HG03025 (cell line): ENCODE results near the gene CDH19.
A peak's percentile ranks its signal among the peaks of the same experiment; 100 is the strongest.

Experiments
- ATAC-seq: cut with Tn5 transposase; IDR thresholded peaks from one replicate; pipeline ENCODE4 v1.9.1; 2021; ENCODE audit warnings: mild to moderate bottlenecking, moderate library complexity; ENCODE audit not compliant: unreplicated experiment, low FRiP score

The CDH19 gene

GRCh38 chr18:66571845-66572244 is 32.0 kb downstream of the CDH19 start:
- no peak for ATAC-seq

GRCh38 chr18:66566616-66567015 is 37.3 kb downstream of the CDH19 start:
- ATAC-seq = no peak

GRCh38 chr18:66564236-66564635 is 39.7 kb downstream of the CDH19 start:
- no peak for ATAC-seq

DNA sequence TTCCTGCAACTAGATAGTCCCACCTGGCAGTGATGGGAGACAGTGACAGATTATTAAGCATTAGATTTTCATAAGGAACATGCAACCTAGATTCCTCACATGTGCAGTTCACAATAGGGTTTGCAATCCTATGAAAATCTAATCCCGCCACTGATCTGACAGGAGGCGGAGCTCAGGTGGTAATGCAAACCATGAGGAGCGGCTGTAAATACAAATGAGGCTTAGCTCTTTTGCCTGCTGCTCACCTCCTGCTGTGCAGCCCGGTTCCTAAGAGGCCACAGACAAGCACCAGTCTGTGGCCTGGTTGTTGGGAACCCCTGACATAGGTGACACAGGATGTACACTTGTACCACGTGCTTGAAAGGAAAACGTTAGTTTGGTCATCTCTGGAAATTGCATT is 41.6 kb downstream of the CDH19 start:
- no peak for ATAC-seq

- ATAC-seq = no peak
Observed at GRCh38 chr18:66560094-66560493, 43.8 kb downstream of the CDH19 start.

- ATAC-seq = no peak
Observed at GRCh38 chr18:66558773-66559172, 45.1 kb downstream of the CDH19 start.

DNA sequence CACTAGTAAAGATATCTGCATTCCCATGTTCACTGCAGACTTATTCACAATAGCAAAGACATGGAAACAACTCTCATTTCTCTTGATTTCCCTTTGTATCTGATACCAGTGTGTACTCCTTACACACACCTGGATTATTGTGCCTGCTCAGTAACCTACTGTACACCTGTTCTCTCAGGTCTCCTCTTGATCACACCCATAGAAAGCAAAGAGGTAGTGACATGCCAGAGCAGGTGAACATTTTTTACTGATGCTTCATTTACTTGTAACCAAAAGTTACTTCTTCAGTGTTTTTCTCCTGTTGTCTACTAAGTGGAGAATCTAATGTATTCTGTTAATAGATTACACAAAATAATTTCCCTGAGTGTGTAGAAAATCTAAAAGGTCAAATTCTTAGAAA is 46.8 kb downstream of the CDH19 start:
- no peak for ATAC-seq

DNA sequence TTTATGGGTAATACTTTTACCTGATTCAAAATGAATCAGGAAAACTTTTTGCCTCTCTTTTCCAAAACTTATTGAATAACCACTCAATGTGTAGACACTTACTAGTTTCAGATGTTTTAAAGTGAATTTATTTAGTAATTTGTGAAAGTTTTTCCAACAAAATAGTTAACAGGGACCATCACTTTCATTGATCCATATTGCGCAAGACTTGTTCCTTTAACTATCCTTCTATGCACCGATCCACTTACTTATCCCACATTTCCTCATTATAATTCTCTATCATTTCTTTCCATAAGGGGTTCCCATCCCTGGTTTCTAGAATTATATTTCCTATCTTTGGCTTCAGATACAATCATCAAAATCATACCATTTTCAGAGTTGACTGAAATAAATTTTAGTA is 48.3 kb downstream of the CDH19 start:
- ATAC-seq = no peak

DNA sequence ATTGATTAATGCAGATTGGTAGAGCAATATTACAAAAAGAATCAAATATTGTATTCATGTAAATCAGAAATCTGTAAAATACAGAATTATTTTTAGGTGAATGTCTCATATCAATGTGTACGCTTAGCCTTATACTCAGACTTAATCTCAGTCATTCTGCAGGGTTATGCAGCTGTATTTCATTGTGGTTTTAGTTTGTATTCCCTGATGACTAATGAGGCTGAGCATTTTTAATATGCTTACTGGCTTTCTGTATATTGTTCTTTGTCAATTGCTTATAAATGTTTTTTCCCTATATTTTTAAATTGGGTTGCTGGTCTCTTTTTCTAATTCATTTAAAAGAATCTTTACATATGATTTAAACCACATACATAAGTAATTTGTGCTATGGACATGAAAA is 50.1 kb downstream of the CDH19 start:
- no peak for ATAC-seq

- no peak for ATAC-seq
Observed at GRCh38 chr18:66550366-66550765, 53.5 kb downstream of the CDH19 start.

DNA sequence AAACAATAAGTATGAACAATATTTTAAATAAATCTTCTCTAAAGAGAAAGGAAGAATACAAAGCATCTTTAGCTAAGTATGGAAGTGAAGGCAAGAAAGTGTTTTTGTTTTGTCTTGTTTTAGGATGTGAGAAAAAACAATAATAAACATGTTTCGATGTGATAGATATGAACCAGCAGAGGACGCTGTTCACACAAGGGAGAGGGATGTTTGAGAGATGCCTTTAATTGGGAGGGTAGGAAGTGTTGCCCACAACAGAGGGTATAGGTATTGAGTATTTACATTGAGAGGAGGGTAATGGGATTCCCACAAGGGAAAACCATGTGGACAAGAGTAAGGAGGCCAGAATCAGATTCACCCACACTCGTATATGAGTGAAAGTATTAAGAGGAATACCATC is 55.1 kb downstream of the CDH19 start:
- ATAC-seq = no peak

GRCh38 chr18:66534110-66534509 is 69.8 kb downstream of the CDH19 start:
- ATAC-seq = no peak

DNA sequence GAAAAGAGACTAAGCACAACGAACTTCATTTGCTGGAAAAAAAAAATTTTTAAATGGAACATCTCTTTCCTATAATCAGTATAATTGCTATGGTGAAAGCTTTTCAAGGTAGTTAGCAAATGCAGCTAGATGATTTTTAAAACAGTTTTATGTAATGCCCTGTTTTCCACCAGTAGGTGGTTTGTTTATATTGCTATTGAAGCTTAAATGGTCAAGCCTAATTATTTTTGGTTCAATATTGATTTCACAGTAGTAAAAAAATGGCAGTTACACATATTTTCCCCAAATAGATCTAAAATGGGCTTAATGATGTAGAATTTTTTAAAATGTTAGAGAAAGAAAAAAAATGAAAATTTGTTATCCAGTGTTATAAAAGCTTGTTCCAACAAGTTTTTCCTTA is 70.2 kb downstream of the CDH19 start:
- ATAC-seq = no peak

DNA sequence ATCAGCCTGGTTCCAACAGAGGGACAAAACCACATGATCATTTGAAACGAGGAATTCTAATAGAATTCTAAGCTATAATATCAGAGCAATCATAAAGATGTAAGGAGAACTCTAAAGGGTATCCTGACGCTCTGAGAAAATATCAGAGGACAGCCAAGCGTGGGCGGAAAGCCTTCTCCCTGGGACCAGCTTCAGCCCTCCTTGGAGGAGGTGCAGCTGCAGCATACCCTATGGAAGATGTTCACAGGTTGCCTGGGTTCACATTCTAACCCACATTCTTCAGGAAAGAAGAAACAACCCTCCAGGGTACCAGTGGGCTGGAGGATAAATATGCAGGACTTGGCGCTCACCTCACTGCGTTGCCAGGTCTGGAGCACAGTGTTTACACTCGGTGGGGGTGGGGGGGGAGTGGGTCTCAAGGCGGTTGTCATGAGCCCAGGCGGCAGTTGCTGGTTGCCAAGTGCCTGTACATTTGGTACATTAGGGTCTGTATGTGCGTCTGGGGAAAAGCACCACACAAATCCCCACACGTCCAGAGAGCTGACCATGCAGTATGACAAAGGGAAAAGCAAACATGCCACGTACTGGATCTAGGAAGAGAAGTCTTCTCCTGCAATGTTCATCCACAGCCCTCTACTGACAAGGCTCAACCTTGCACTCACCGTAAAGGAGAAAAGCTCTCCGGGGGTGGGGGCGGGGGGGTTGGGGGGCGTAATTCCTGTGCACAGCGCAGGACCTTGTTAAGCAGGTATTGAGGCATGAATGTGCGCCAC is 80.5 kb downstream of the CDH19 start:
- ATAC-seq = no peak

DNA sequence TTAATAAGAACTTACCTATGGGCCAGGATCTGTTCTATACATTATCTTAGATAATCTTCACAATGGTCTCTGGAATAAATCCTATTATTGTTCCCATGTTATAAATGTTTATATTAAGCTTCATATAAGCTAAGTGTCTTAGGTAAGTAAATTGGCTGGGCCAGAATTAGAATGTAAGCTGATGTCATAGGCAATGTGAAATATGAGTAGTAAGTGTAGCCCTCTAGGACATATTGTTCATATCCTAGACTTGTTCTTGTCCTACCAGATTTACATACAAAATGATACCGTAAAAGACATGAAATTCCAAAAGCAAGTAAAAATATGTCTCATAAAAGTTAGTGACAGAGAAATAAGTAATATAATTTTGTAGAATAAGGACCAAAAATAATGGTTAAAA is 89.9 kb downstream of the CDH19 start:
- ATAC-seq = no peak

GRCh38 chr18:66511792-66512191 is 92.1 kb downstream of the CDH19 start:
- ATAC-seq = no peak

DNA sequence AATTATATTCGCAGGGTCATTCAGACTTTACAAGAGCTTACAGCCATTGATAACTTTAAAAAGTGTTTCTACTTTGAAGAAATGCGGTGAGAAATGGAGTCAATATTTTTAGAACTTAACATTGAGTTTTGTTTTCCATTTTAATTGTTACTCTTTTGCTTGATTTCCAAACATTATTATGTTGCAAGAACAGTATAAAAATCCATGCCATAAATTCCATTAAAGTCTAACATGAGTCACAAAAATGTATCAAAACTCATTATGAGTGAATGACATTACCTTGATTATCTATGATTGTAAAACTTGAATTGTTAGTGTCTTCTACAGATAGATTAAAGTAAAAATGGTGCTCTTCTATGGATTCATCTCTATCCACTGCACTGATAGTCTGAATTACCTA is 92.6 kb downstream of the CDH19 start:
- no peak for ATAC-seq

- ATAC-seq = no peak
Observed at GRCh38 chr18:66510357-66511045, 93.4 kb downstream of the CDH19 start.

GRCh38 chr18:66508937-66509336 is 95.0 kb downstream of the CDH19 start:
- no peak for ATAC-seq

DNA sequence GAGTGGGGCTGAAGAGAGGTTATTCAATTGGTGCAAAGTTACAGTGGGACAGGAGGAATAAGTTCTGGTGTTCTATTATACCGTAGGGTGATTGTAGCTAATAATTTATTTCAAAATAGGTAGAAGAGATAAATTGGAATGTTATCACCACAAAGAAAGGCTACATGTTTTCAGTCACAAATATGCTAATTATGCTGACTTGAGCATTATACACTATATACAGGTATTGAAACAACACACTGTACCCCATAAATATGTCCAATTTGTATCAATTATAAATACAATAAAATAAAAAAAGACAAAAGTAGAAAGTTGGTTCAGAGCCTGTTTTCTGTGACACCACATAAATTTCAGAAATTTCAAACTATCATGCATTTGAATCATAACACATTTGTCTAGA is 97.7 kb downstream of the CDH19 start:
- no peak for ATAC-seq

DNA sequence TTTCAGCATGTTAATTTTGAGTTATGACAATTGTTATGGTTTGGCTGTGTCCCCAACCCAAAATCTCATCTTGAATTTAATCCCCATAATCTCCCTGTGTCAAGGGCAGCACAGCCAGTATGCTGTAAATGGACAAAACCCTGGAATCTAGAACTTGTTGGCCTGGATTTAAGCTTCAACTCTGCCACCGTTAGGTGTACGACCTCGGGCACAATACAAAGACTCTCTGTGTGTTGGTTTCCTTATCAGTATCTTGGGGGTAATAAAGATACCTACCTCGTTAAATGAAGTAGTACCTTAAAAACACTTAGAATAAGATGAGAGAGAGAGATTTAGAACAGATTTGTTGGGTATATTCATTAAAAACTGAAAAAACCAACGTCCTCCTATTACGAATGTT is 106.5 kb downstream of the CDH19 start:
- no peak for ATAC-seq

GRCh38 chr18:66495844-66496243 is 108.0 kb downstream of the CDH19 start:
- peak; percentile 57 for ATAC-seq
